ENCODE data around the gene LTO1. TPM values are rescaled to one million over a fixed set of nuclear protein-coding genes. Genes with fewer than 3 reads are reported as not detected.

The LTO1 gene
- total RNA-seq, 1 experiment from 2014 or later, result 12.9 TPM

DNA sequence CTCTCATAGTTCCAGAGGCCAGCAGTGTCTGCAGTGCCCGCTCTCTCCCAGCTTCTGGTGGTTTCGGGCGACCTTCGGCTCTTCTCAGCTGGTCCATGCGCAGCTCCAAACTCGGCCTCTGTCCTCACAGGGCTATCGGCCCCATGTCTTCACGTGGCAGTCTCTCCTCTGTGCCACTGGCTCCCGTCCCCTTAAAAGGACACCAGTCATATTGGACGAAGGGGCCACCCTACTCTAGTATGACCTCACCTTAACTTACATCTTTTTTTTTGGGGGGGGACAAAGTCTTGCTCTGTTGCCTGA lies 13.8 kb downstream of the LTO1 start:
- no peak for DNase-seq (ENCODE audit: extremely low read depth, low read depth)

DNA sequence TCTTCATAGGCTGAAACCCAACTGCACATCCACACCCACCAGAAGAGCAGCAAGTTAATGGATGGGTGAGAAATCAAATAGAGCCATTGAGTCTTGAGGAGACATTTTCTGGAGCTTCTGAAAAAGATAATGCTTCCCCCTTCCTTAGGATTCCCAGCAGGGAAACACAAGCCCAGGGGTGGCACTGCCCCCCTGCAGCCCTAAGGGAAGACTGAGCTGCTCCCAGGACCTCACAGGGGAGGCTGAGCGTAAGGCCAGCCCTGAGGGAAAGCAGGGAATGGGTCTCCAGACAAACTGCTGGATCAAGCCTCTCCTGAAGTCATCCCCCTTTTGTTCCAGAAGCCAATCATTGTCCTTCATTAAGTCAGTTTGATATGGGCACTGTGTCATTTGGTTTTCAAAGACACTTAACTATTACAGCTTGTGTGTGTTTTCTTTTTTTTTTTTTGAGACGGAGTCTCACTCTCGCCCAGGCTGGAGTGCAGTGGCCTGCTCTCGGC lies 15.1 kb downstream of the LTO1 start:
- no peak for DNase-seq (ENCODE audit: extremely low read depth, low read depth)

GRCh38 chr11:69659591-69659990 lies 15.6 kb downstream of the LTO1 start:
- DNase-seq (ENCODE audit: extremely low read depth, low read depth), result no peak

DNA sequence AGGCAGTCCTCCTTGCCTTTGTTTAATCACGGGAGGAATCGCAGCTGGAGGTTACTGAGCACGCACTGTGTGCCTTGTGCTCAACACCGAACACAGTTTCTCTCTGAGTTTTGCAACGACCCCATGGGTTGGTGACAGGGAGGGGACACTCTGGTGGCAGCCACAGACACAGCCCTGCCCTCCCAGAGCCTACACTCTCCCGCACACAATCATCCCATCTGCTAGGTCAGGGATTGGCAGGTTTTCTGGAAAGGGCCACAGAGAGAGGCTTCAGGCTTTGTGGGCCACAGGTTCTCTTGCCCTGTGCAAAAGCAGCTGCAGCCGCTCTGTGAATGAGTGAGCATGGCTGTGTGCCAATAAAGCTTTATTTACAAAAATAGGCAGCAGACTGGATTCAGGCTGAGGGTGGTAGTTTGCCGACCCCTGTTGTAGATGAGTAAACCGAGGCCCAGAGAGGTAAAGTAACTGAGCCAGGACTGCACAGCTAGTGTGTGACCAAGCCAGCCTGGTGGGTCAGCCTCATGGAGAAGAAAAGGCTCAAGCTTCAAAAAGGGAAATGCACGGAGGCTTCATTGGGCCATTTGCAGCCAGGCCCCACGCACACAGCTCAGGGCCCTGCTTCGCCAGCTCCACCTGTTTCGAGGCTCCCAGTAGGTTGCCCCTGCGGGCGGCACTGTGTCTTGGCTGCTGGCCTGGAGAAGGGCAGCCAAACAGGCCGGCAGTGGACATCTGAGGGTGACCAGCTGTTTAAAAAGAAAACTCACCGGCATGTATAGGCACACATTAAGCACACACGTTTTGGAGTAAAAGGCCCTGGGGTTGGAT lies 16.3 kb downstream of the LTO1 start:
- DNase-seq (ENCODE audit: extremely low read depth, low read depth), result no peak

DNA sequence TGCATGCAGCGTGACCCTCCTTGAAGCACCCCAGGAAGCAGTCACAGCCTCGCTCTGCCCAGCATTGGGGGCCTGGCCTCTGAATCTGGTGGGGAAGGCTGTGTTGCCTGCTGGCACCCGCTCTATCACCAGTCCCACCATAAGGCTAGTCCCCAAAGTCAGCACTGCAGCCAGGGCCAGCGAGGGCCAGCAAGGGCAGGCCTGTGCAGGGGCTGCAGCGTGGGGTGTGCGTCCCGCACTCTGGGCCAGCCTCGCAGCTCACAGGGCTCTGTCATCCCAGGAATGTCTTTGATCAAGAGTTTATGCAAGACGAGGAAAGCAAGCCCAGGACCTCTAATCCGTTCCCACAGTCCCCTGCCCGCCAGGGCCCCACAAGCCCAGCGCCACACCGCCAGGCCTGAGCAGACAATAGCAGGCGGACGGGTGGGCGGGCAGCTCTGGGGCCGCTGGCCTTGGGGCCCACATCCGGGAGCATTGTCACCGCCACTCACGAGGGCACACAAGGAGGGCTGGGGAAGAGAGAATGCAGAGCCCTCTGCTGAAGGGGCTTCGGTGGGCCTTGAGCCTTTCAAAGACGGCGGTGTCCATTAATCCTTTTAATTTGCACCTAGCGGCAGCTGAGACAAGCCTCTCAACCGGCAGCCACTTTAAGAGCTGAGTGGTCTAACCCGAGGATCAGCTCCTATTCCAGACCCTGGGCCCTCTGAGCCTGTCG lies 17.1 kb downstream of the LTO1 start:
- DNase-seq (ENCODE audit: extremely low read depth, low read depth), result no peak

- no peak for DNase-seq (ENCODE audit: extremely low read depth, low read depth)
These were observed 17.7 kb downstream of the LTO1 start for GRCh38 chr11:69657456-69657910.

DNA sequence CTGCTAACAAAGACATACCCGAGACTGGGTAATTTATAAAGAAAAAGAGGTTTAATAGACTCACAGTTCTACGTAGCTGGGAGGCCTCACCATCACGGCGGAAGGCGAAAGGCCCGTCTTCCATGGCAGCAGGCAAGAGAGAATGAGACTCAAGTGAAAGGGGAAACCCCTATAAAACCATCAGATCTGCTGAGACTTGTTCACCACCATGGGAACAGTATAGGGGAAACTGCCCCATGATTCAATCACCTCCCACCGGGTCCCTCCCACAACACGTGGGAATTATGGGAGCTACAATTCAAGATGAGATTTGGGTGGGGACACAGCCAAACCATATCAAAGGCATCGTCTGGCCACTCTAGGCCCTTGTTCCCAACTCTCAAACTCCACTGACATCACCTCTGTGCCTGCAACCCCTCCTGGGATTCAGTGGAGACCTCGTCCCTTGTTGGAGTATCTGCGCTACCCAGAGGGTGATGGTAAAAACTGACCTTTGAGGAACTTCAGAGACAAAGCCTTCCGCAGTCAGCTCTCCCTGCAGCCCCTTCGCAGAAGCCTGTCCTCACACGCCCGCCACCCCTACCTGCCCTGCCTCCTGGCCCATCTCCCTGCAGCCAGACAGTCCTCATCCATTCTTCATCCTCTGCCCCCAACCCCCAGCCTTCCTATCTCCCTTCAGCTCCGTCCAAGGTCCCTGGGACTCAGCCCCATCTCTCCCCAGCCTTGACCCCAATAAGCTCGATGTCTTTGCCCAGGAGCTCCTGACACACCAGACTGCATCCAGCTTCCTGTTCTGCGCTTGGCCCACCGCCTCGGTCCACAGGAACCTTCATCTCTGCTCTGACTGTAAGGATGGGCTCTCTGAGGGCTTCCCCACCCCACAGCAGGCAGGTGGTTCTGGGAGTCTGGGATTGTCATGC lies 18.4 kb downstream of the LTO1 start:
- DNase-seq (ENCODE audit: extremely low read depth, low read depth), result no peak

GRCh38 chr11:69655479-69656428 lies 19.4 kb downstream of the LTO1 start:
- DNase-seq (ENCODE audit: extremely low read depth, low read depth), result no peak

- DNase-seq (ENCODE audit: extremely low read depth, low read depth), result no peak
These were observed 20.3 kb downstream of the LTO1 start for GRCh38 chr11:69654660-69655478.

- no peak for DNase-seq (ENCODE audit: extremely low read depth, low read depth)
These were observed 21.0 kb downstream of the LTO1 start for GRCh38 chr11:69654001-69654659.

DNA sequence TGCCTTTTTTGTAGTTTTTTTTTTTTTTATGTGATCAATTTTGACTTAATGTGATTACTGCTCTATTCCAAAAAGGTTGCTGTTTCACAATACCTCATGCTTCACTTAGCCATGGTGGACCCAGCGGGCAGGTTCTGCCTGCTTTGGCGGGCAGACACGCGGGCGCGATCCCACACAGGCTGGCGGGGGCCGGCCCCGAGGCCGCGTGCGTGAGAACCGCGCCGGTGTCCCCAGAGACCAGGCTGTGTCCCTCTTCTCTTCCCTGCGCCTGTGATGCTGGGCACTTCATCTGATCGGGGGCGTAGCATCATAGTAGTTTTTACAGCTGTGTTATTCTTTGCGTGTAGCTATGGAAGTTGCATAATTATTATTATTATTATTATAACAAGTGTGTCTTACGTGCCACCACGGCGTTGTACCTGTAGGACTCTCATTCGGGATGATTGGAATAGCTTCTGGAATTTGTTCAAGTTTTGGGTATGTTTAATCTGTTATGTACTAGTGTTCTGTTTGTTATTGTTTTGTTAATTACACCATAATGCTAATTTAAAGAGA lies 21.7 kb downstream of the LTO1 start:
- no peak for DNase-seq (ENCODE audit: extremely low read depth, low read depth)

- no peak for DNase-seq (ENCODE audit: extremely low read depth, low read depth)
These were observed 22.2 kb downstream of the LTO1 start for GRCh38 chr11:69652999-69653398.

DNA sequence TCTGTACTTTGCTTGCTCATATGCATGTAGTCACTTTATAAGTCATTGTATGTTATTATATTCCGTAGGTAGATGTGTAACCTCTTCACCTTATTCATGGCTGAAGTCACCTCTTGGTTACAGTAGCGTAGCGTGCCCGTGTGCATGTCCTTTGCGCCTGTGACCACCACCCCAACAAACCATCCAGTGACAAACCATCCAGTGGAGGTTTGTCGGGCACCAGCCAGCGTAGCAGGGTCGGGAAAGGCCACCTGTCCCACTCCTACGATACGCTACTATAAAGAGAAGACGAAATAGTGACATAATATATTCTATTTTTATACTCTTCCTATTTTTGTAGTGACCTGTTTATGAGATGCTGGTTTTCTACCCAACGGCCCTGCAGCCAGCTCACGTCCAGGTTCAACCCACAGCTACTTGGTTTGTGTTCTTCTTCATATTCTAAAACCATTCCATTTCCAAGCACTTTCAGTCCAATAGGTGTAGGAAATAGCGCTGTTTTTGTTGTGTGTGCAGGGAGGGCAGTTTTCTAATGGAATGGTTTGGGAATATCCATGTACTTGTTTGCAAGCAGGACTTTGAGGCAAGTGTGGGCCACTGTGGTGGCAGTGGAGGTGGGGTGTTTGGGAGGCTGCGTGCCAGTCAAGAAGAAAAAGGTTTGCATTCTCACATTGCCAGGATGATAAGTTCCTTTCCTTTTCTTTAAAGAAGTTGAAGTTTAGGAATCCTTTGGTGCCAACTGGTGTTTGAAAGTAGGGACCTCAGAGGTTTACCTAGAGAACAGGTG lies 23.1 kb downstream of the LTO1 start:
- no peak for DNase-seq (ENCODE audit: extremely low read depth, low read depth)

DNA sequence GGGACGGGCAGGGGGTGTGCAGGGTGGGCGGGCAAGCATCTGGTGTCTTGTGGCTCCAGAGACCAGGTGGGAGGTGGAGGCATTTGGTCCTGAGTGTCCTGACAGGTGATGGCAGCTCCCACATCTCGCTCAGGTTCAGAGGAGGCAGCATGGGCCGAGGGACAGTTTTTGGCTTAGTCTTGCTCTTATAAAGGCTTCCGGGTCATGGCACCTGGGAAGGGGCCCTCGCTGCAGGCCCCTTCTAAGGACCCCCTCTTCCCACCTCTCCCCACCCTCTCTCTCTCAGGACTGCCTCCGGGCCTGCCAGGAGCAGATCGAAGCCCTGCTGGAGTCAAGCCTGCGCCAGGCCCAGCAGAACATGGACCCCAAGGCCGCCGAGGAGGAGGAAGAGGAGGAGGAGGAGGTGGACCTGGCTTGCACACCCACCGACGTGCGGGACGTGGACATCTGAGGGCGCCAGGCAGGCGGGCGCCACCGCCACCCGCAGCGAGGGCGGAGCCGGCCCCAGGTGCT lies 24.3 kb downstream of the LTO1 start:
- DNase-seq (ENCODE audit: extremely low read depth, low read depth), result no peak

DNA sequence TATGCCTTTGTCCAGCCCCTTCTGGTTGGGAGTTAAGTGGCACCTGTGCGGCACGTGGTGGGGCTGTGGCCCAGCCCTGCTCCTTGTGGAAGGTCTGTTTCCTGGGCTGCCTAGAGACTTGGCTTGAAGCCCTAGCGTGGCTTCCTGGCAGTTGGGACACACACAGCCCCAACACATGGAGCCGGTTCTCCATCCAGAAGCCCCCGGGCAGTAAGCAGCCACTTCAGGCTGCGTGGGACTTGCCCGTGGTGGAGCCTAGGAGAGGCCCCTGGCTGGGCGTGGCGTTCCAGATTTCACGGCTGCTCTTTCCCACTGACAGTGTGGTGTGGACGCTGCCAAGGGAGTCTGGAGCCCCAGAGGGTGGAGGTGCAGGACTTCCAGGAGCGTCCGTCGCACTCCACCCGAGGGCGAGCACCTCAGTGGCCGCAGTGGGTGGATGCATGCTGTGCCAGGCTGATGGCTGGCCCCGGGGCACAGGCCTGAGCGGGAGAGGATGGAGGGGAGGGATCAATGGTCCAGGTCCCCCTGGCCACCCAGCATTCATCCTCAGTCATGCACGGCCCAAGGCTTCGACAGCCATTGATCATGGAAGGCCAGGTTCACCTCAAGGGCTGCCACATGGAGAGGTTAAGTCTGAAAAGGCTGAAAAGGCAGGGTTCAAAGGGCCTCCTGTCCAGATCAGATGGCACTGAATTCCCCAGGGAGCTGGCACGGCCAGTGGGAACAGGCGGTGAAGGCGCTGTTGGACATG lies 24.9 kb downstream of the LTO1 start:
- DNase-seq (ENCODE audit: extremely low read depth, low read depth), result no peak

GRCh38 chr11:69649576-69649900 lies 25.6 kb downstream of the LTO1 start:
- DNase-seq (ENCODE audit: extremely low read depth, low read depth), result no peak
